ENCODE data around the gene MRPL36.
"Not testable (repeated sequence)": the region's sequence is repeated elsewhere in the genome, so short reads cannot be mapped to it uniquely, and the experiment has no call there.

Gene MRPL36

DNA sequence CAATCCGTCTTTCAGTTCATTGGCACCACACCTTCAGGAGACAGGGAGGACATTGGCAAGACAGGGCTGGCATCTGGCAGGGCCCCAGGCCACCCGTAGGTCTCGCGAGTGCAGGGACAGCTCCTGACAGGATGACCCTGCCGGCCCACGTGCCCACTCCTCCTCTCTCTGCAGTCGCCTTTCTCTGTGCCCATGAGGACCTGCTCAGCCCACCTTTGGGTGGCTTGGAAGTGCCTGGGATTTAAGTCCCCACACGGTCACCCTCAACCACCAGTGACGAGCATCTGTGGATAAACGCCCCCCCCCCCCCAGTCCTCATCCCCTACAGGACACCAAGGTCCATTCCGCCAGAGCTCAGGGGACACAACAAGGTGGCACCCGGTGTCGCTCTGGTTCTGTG, 4.1 kb downstream of the MRPL36 start:
- DNase-seq = no peak

GRCh38 chr5:1794901-1795290, 4.7 kb downstream of the MRPL36 start:
- no peak for DNase-seq

GRCh38 chr5:1793966-1794900, 5.4 kb downstream of the MRPL36 start:
- no peak for DNase-seq

DNA sequence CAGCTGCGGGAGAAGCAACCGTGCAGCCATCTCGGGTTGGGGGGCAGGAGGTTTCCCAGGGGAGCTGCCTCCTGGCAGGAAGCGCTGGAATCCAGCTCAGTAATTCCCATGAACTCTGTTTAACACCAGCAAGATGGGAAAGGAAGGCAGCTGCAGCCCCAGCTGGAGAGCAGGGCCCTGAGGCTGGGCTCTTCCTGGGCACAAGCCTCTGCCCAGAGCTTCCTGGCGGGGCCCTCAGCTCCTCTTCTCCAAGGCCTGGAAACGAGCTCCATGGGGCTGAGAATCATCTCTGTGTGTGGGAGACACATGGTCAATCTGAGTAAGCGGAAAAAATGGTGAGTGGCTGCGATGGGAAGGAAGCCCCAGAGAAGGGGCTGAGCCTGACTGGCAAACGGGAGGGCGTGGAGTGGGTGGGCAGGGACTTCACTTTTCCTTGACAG, 6.3 kb downstream of the MRPL36 start:
- no peak for DNase-seq

DNA sequence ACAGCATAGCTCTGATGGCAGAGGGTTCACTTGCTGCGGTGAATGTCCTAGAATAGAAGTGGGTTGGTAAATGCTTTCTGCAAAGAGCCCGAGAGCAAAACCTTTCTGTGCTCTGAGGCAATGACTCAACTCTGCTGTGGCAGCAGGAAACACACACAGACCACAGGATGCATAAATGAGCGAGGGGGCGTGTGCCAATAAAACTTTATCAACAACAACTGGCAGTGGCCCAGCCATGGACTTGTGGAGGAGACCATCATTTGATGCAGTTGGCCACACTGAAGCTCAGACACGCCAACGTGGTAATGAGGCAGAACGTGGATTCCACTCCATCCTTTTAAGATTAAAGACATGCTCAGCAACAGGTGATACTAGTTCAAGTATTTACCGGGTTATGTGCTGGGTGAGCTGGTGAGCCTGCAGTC, 6.8 kb downstream of the MRPL36 start:
- DNase-seq = peak; percentile 68 to 86

GRCh38 chr5:1791176-1791575, 8.5 kb downstream of the MRPL36 start:
- DNase-seq = no peak

DNA sequence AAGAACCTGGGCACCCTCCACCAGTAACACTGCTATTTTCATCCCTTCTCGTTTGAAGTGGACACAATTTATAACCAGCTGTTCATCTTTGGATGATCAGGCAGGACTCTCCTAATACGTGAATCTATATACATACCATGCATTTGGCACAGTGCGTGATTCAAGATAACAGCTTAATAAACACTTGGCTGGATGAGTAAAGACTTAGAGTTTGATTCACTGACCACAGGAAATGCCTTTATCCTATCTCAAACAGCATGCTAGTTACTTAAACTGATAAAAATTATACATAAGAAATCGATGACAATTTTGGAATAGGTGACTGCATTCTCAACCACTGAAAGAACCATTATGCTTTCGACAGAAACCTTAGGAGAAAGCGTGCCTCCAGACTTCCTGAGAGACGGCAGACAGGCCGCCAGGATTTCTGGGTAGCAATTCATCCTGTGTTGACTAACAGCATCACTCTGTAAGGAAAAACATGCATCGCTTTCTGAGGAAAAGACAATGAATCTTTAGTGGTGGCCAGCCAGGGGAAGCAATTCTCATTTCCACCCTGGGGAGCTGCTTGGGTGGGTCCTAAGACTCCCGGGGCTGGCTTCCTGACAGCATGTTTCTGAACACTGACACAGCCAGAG, 9.7 kb downstream of the MRPL36 start:
- DNase-seq = no peak

GRCh38 chr5:1789438-1789833, 10.2 kb downstream of the MRPL36 start:
- not testable (repeated sequence) for DNase-seq

- no peak for DNase-seq
Observed at GRCh38 chr5:1788828-1789227, 10.8 kb downstream of the MRPL36 start.

DNA sequence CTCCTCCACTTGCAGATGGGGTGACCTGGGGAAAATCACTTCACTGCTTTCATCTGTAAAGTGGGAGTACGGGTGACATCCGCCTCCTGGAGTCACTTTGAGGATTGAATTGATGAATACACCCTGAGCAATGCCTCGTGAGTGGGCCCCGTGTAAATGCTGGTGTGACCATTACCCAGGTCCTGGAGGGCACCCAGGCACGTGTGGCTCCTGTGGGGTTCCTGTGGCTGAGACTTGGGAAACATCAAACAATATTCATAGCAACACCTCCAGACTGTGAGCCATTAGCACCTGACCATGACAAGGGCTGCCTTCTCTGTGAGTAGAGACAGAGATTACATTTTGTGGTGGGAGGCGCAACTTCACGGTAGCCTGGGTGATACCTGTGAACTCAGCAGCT, 11.4 kb downstream of the MRPL36 start:
- no peak for DNase-seq

- DNase-seq = no peak
Observed at GRCh38 chr5:1787472-1788047, 12.1 kb downstream of the MRPL36 start.

GRCh38 chr5:1786621-1787471, 12.8 kb downstream of the MRPL36 start:
- no peak for DNase-seq

DNA sequence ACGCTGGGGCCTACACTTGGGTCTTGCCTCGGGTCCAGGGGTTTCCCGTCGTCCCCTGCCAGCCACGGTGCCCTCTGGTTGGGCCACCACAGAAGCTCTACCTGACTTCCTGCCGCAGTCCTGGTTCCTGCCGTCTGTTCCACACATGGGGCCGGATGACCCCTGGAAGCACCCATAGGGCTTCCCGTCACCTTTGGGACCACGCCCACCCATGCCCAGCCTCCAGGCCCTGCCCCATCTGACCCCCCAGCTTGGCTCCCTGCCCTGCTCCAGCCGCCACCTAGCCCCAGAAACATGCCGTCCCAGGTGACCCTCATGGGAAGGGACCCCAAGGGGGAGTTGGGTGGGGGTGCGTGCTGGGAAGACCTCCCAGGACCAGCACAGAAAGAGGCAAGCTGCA, 13.7 kb downstream of the MRPL36 start:
- DNase-seq = no peak

DNA sequence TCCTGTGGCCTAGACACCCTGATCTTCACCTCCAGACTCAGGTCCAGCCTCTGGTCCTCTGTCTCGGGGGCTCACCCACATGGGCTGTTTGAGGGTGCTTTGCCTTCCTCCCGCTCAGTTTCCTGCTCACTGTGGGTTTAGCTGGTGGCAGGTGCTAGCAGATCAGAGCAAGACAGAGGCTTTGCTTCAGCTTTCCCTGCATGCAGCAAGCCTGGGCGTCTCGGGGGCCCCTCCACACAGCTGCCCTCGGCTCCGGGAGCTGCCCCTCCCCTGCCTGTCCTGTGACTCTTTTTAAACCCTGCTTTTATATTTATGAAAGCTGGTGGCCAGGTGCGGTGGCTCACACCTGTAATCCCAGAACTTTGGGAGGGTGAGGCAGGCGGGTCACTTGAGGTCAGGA, 14.6 kb downstream of the MRPL36 start:
- DNase-seq = no peak

GRCh38 chr5:1784197-1785050, 15.2 kb downstream of the MRPL36 start:
- DNase-seq = no peak

- DNase-seq = no peak
Observed at GRCh38 chr5:1783216-1783554, 16.5 kb downstream of the MRPL36 start.

GRCh38 chr5:1782385-1783215, 17.0 kb downstream of the MRPL36 start:
- no peak for DNase-seq

- DNase-seq = no peak
Observed at GRCh38 chr5:1781726-1782384, 17.8 kb downstream of the MRPL36 start.

GRCh38 chr5:1781107-1781506, 18.5 kb downstream of the MRPL36 start:
- no peak for DNase-seq

GRCh38 chr5:1780614-1780930, 19.1 kb downstream of the MRPL36 start:
- DNase-seq = no peak

Measured in CD4-positive, alpha-beta T cell treated with Interferon alpha-2 for 1 hour (primary cell).